PFSK-1 (cell line): ENCODE measurements around the gene AP3B1.

Experiments
- FOXP2 ChIP-seq: optimal IDR thresholded peaks from 2 replicates; pipeline ENCODE3; 2011; ENCODE audit warnings: borderline replicate concordance, control low read depth, inconsistent platforms; ENCODE audit not compliant: insufficient read depth; ENCODE audit errors: extremely low read length, extremely low read depth
- POLR2AphosphoS5 ChIP-seq: IDR thresholded peaks from 2 replicates; pipeline ENCODE4 v1.6.1; 2012; ENCODE audit warnings: low read depth, mild to moderate bottlenecking, control low read depth, low read length, moderate library complexity
- REST ChIP-seq, 2 experiments: IDR thresholded peaks; 2 replicates each; pipeline versions ENCODE4 v1.6.1 to v1.8.0; 2011 to 2012; ENCODE audit warnings: low read depth in 2 of 2, low read length in 2 of 2, control low read depth in 1 of 2, inconsistent platforms in 1 of 2, mild to moderate bottlenecking in 1 of 2, moderate library complexity in 1 of 2; ENCODE audit not compliant: insufficient read depth in 1 of 2
- SIN3A ChIP-seq: IDR thresholded peaks from 2 replicates; pipeline ENCODE4 v1.6.1; 2012; ENCODE audit warnings: mild to moderate bottlenecking, low read length, moderate library complexity, borderline replicate concordance; ENCODE audit not compliant: insufficient read depth
- TAF1 ChIP-seq: IDR thresholded peaks from 2 replicates; pipeline ENCODE4 v1.6.1; 2012; ENCODE audit warnings: low read length, control low read depth, borderline replicate concordance; ENCODE audit not compliant: insufficient read depth

The AP3B1 gene

GRCh38 chr5:78006449-78006848 lies 288.0 kb downstream of the AP3B1 start:
- TF ChIP-seq TAF1 (no peak), FOXP2 (no peak), POLR2AphosphoS5 (no peak), SIN3A (no peak), REST (IDR thresholded peaks at IDR 0.05; ENCODE audit: insufficient read depth in 1 of 2, low read depth in 2 of 2, low read length in 2 of 2) (no peak)

GRCh38 chr5:78005021-78005785 lies 289.3 kb downstream of the AP3B1 start:
- no peak for TF ChIP-seq REST (IDR thresholded peaks at IDR 0.05; ENCODE audit: insufficient read depth in 1 of 2, low read depth in 2 of 2, low read length in 2 of 2)
- TF ChIP-seq POLR2AphosphoS5: no peak
- no peak for TF ChIP-seq SIN3A
- TF ChIP-seq TAF1: no peak
- no peak for TF ChIP-seq FOXP2

- TF ChIP-seq FOXP2: no peak
- no peak for TF ChIP-seq TAF1
- TF ChIP-seq REST (IDR thresholded peaks at IDR 0.05; ENCODE audit: insufficient read depth in 1 of 2, low read depth in 2 of 2, low read length in 2 of 2): no peak
- no peak for TF ChIP-seq SIN3A
- TF ChIP-seq POLR2AphosphoS5: no peak
Observed at GRCh38 chr5:78004559-78004958, 289.9 kb downstream of the AP3B1 start.

GRCh38 chr5:78003919-78004318 lies 290.6 kb downstream of the AP3B1 start:
- TF ChIP-seq SIN3A (peak; percentile 84; the same call in 1 of the 2 replicates), REST (IDR thresholded peaks at IDR 0.05; ENCODE audit: insufficient read depth in 1 of 2, low read depth in 2 of 2, low read length in 2 of 2) (no peak), TAF1 (no peak), POLR2AphosphoS5 (no peak), FOXP2 (peak; percentile 53)

- TF ChIP-seq FOXP2 (no peak), TAF1 (no peak), REST (IDR thresholded peaks at IDR 0.05; ENCODE audit: insufficient read depth in 1 of 2, low read depth in 2 of 2, low read length in 2 of 2) (no peak), POLR2AphosphoS5 (no peak), SIN3A (no peak)
Observed at GRCh38 chr5:78003450-78003849, 291.0 kb downstream of the AP3B1 start.
